ENCODE data around the gene SCN11A. TPM values are rescaled to one million over a fixed set of nuclear protein-coding genes. Genes with fewer than 3 reads are reported as not detected.

The SCN11A gene
- total and polyA plus RNA-seq, 9 of the 15 experiments (the other 6 are each of a cell fraction or from before 2014, with no cell fraction given) = 0.01 to 0.05 (median 0.04) TPM; not detected in 6

GRCh38 chr3:39101022-39101689, 49.4 kb upstream of the SCN11A start (continued):
- TF ChIP-seq CUX1 (CRISPR knock-in tag; IDR thresholded peaks at IDR 0.05) = no peak
- TF ChIP-seq CCNT2 (IDR thresholded peaks at IDR 0.05; ENCODE audit: borderline replicate concordance, extremely low read depth, insufficient read length, low read depth, low read length) = no peak

- H3K36me3 ChIP-seq (ENCODE audit: control insufficient read depth, insufficient read depth, low read length) = peaks cover 86% of the 10 kb centered on the region
- ChIA-PET CTCF (ENCODE audit: low intra/inter-chr PET ratio) (interaction anchor here (0.7 to 0.9 kb wide), 4 partner anchors 89 to 270 kb away, joined by 3 to 6 read pairs (median 3); no protein-coding TSS in a partner anchor), POLR2A (no interaction called here)
- H3K9ac ChIP-seq (ENCODE audit: insufficient read depth in 1 of 2, low read depth in 2 of 2, low read length in 2 of 2) = no peak overlapping the region
- H3K27ac ChIP-seq (ENCODE audit: extremely low read depth, low read depth, low read length) = no peak overlapping the region
- ATAC-seq = no peak
- no TSS peak for BruUV-seq (replicated peaks)
- H3K4me2 ChIP-seq (ENCODE audit: insufficient read depth, low read length) = no peak overlapping the region
- H3K9me3 ChIP-seq (replicated peaks; ENCODE audit: control insufficient read depth, insufficient read depth, low read depth, low read length) = no peaks in the 10 kb centered on the region
- WGBS (ENCODE audit: insufficient coverage, low coverage, missing lambda C conversion rate) = 89% methylated on average over 9 of the region's 9 CpGs
- H3K4me3 ChIP-seq = no peak overlapping the region
- peaks cover 17% of the 10 kb centered on the region for H4K20me1 ChIP-seq (replicated peaks; ENCODE audit: control insufficient read depth, insufficient read depth, low read length)
- peaks cover 4 to 23% of the 10 kb centered on the region in 2 experiments; a peak in 2 of 5 replicates for H3K4me1 ChIP-seq (replicated peaks in 1 of 2; ENCODE audit: control insufficient read depth in 2 of 2, insufficient read depth in 2 of 2, low read length in 2 of 2)
- in situ Hi-C loops (cut with MboI) (no loop called here), intact Hi-C loops (cut with micrococcal nuclease) (loop anchor here (2.0 kb wide), 1 partner anchor 188 kb away; no protein-coding TSS in a partner anchor)
- FAIRE-seq = no peak
- no peaks in the 10 kb centered on the region for H3K27me3 ChIP-seq (ENCODE audit: control insufficient read depth in 2 of 2, insufficient read depth in 2 of 2, low read length in 2 of 2)
- no peak overlapping the region for H2AFZ ChIP-seq (ENCODE audit: low read depth, low read length)
- peaks cover 31% of the 10 kb centered on the region for H3K79me2 ChIP-seq (ENCODE audit: control insufficient read depth, insufficient read depth, low read length)
- H3K9me1 ChIP-seq (ENCODE audit: control insufficient read depth, insufficient read depth, low read length) = peaks cover 4% of the 10 kb centered on the region
- no peak for DNase-seq (ENCODE audit: extremely low read depth in 1 of 4, low spot score in 3 of 4)
- TF ChIP-seq TEAD2 (tag; IDR thresholded peaks at IDR 0.05) = no peak
- no peak for TF ChIP-seq FOXP4 (CRISPR knock-in tag; IDR thresholded peaks at IDR 0.05; ENCODE audit: borderline replicate concordance)
- no peak for TF ChIP-seq NELFE (IDR thresholded peaks at IDR 0.05; ENCODE audit: insufficient read depth, insufficient read length)
- no peak for TF ChIP-seq ZNF121 (CRISPR knock-in tag; conservative IDR thresholded peaks at IDR 0.05)
- no peak for TF ChIP-seq ZBTB49 (CRISPR knock-in tag; IDR thresholded peaks at IDR 0.05; ENCODE audit: borderline replicate concordance)
Measured at GRCh38 chr3:39100500-39100886, 48.7 kb upstream of the SCN11A start.
